Suprapubic skin (tissue), 4 donors: Measurements from ENCODE around the gene TFE3. TPM values are rescaled to one million over a fixed set of nuclear protein-coding genes. Genes with fewer than 3 reads are reported as not detected.
A peak's percentile ranks its signal among the peaks of the same experiment; 100 is the strongest.

Experiments used
- DNase-seq, 2 donors: peaks; one replicate each; pipeline ENCODE4 v3.0.0-alpha.2; 2019; ENCODE audit warnings: low spot score in 2 of 2
- H3K27ac ChIP-seq: fragments of 200-600 bp; sonication (generic); one replicate; pipeline ENCODE4 v1.5.1; 2019
- H3K27me3 ChIP-seq: fragments of 200-600 bp; sonication (generic); one replicate; pipeline ENCODE4 v1.5.1; 2019
- H3K36me3 ChIP-seq: fragments of 200-600 bp; sonication (generic); one replicate; pipeline ENCODE4 v1.5.1; 2019
- H3K4me1 ChIP-seq: fragments of 200-600 bp; sonication (generic); one replicate; pipeline ENCODE4 v1.5.1; 2019
- H3K4me3 ChIP-seq: fragments of 200-600 bp; sonication (generic); one replicate; pipeline ENCODE4 v1.5.1; 2019; ENCODE audit warnings: mild to moderate bottlenecking
- H3K9me3 ChIP-seq: fragments of 200-600 bp; sonication (generic); one replicate; pipeline ENCODE4 v1.5.1; 2019
- CTCF ChIP-seq, 2 donors: fragments of 200-600 bp in 1 of 2; fragments of 450-650 bp in 1 of 2; sonication (generic) in 1 of 2; IDR thresholded peaks; one replicate each; pipeline ENCODE4 v1.5.1; 2016 to 2019; ENCODE audit warnings: antibody characterized with exemption in 2 of 2, mild to moderate bottlenecking in 1 of 2, moderate library complexity in 1 of 2
- EP300 ChIP-seq: sonication (generic); formaldehyde crosslinking; IDR thresholded peaks from one replicate; pipeline ENCODE4 v1.6.1; 2017; ENCODE audit warnings: antibody characterized with exemption
- POLR2A ChIP-seq, 2 donors: fragments of 450-650 bp; IDR thresholded peaks; one replicate each; pipeline ENCODE4 v1.6.1; 2017; ENCODE audit warnings: antibody characterized with exemption in 2 of 2, mild to moderate bottlenecking in 2 of 2, moderate library complexity in 2 of 2
- POLR2AphosphoS5 ChIP-seq, 3 donors: sonication (generic); formaldehyde crosslinking; IDR thresholded peaks; one replicate each; pipeline ENCODE4 v1.6.1; 2017; ENCODE audit warnings: antibody characterized with exemption in 3 of 3
- WGBS: methylation state at CpG from one replicate; pipeline ENCODE4 v1.1.5; 2018; 5-methylcytosine and 5-hydroxymethylcytosine counted together
- total RNA-seq, 4 donors: library from RNA; depleted of rRNA; stranded (reverse); fragments of >200 nt; gene quantifications; one replicate each; pipeline ENCODE4 v1.1.0, GENCODE V29; 2016

TFE3 gene
- total RNA-seq, 4 donors from 2014 or later: 40.4 to 54.9 (median 50.3) TPM

GRCh38 chrX:49053223-49054072, 10.3 kb upstream of the TFE3 start:
- Histone ChIP-seq H3K27ac (peak overlapping the region; percentile 88), H3K9me3 (no peaks in the 10 kb centered on the region), H3K27me3 (no peaks in the 10 kb centered on the region), H3K36me3 (no peaks in the 10 kb centered on the region), H3K4me1 (peaks cover 3% of the 10 kb centered on the region), H3K4me3 (peak overlapping the region; percentile 66)
- DNase-seq: no peak
- TF ChIP-seq POLR2AphosphoS5 (IDR thresholded peaks at IDR 0.05): no peak
- TF ChIP-seq EP300: no peak
- no peak for TF ChIP-seq POLR2A (IDR thresholded peaks at IDR 0.05)
- no peak for TF ChIP-seq CTCF (IDR thresholded peaks at IDR 0.05)
- WGBS: 45% methylated on average over 41 of the region's 79 CpGs

- Histone ChIP-seq H3K36me3 (peaks cover 2% of the 10 kb centered on the region), H3K4me1 (peaks cover 32% of the 10 kb centered on the region), H3K27ac (peak overlapping the region; percentile 97), H3K9me3 (no peaks in the 10 kb centered on the region), H3K27me3 (no peaks in the 10 kb centered on the region), H3K4me3 (peak overlapping the region; percentile 74)
- TF ChIP-seq POLR2A (IDR thresholded peaks at IDR 0.05): no peak
- peak in 1 of 2 donors; percentile 4 for TF ChIP-seq CTCF (IDR thresholded peaks at IDR 0.05)
- no peak for DNase-seq
- 36% methylated on average over 10 of the region's 13 CpGs for WGBS
Measured at GRCh38 chrX:49043987-49044281, 777 bp upstream of the TFE3 start.

- 44% methylated on average over 6 of the region's 29 CpGs for WGBS
- H3K36me3 ChIP-seq: peaks cover 15% of the 10 kb centered on the region
- H3K4me1 ChIP-seq: peaks cover 32% of the 10 kb centered on the region
- TF ChIP-seq CTCF (IDR thresholded peaks at IDR 0.05) (no peak), POLR2A (IDR thresholded peaks at IDR 0.05) (no peak), POLR2AphosphoS5 (IDR thresholded peaks at IDR 0.05) (no peak), EP300 (no peak)
- no peak for DNase-seq
- no peaks in the 10 kb centered on the region for H3K9me3 ChIP-seq
- peak overlapping the region; percentile 74 for H3K4me3 ChIP-seq
- no peaks in the 10 kb centered on the region for H3K27me3 ChIP-seq
- H3K27ac ChIP-seq: peak overlapping the region; percentile 97
Measured at GRCh38 chrX:49042581-49043219, 457 bp downstream of the TFE3 start.

- 20% methylated on average over 10 of the region's 10 CpGs for WGBS
- H3K36me3 ChIP-seq: peaks cover 22% of the 10 kb centered on the region
- H3K27ac ChIP-seq: peak overlapping the region; percentile 97
- peaks cover 32% of the 10 kb centered on the region for H3K4me1 ChIP-seq
- no peak for DNase-seq
- no peaks in the 10 kb centered on the region for H3K27me3 ChIP-seq
- H3K4me3 ChIP-seq: peak overlapping the region; percentile 74
- H3K9me3 ChIP-seq: no peaks in the 10 kb centered on the region
- TF ChIP-seq CTCF (IDR thresholded peaks at IDR 0.05) (no peak), POLR2A (IDR thresholded peaks at IDR 0.05) (no peak), POLR2AphosphoS5 (IDR thresholded peaks at IDR 0.05) (no peak), EP300 (no peak)
Measured at GRCh38 chrX:49041744-49042580, 1.2 kb downstream of the TFE3 start.
